ENCODE results near the gene EEA1. TPM values are rescaled to one million over a fixed set of nuclear protein-coding genes. Genes with fewer than 3 reads are reported as not detected.

Gene EEA1
- total RNA-seq, 4 donors from 2014 or later = 11.6 to 25.4 (median 21.7) TPM

DNA sequence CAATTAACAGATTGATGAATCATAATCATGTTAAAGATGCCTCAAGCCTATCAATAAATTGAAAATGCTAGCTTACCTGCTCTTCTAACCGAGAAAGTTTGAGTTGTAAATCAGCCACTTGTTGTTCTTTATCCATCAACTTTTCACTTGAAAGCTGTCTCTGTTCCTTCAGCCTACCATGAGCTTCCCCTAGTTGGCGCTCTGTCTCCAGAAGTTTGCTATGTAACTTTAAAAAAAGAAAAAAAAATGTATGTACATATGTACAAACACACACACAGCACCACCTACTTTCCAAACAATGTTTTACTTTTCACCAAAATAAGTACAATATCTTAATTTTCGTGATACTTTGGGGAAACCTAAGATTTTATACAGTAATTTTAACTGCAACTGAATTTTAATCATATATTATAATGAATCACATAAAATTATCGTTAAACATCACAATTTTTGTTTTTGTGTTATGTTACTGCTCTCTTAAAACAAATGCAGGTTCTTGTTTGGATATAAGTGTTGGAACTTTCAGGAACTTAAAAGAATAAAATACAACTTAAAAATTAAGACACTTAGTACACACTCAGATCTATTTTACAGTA is 101.2 kb downstream of the EEA1 start:
- Histone ChIP-seq H3K36me3 (peaks cover 0 to 28% (median 2%) of the 10 kb centered on the region in 4 donors), H3K9me3 (no peaks in the 10 kb centered on the region), H3K27ac (no peak overlapping the region), H3K4me3 (no peak overlapping the region), H3K4me1 (no peaks in the 10 kb centered on the region), H3K27me3 (no peaks in the 10 kb centered on the region)
- DNase-seq = peak; percentile 39
- intact Hi-C loops (cut with DNase I; ENCODE audit: low total_unique reads) = no loop called here
- 67 to 76% methylated on average over 4 of the region's 4 CpGs for WGBS, 2 donors (ENCODE audit: low coverage in 1 of 2)
- no peak for TF ChIP-seq EP300 (IDR thresholded peaks at IDR 0.05; ENCODE audit: low read depth)
- TF ChIP-seq, protein P1, sequence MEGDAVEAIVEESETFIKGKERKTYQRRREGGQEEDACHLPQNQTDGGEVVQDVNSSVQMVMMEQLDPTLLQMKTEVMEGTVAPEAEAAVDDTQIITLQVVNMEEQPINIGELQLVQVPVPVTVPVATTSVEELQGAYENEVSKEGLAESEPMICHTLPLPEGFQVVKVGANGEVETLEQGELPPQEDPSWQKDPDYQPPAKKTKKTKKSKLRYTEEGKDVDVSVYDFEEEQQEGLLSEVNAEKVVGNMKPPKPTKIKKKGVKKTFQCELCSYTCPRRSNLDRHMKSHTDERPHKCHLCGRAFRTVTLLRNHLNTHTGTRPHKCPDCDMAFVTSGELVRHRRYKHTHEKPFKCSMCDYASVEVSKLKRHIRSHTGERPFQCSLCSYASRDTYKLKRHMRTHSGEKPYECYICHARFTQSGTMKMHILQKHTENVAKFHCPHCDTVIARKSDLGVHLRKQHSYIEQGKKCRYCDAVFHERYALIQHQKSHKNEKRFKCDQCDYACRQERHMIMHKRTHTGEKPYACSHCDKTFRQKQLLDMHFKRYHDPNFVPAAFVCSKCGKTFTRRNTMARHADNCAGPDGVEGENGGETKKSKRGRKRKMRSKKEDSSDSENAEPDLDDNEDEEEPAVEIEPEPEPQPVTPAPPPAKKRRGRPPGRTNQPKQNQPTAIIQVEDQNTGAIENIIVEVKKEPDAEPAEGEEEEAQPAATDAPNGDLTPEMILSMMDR (IDR thresholded peaks at IDR 0.05) = peak; percentile 43 to 59 (median 58)
- in situ Hi-C loops (cut with MboI; ENCODE audit: low pct_ligation_motif_present in 1 of 4, low pct_unique_long_range_greater_than_20kb in 1 of 4, low sequenced_read_pairs in 3 of 4) = no loop called here

GRCh38 chr12:92821142-92821541 is 108.0 kb downstream of the EEA1 start:
- DNase-seq = no peak
- intact Hi-C loops (cut with DNase I; ENCODE audit: low total_unique reads) (no loop called here), in situ Hi-C loops (cut with MboI; ENCODE audit: low pct_ligation_motif_present in 1 of 4, low pct_unique_long_range_greater_than_20kb in 1 of 4, low sequenced_read_pairs in 3 of 4) (loop anchor here in 1 of 4 donors (25.0 kb wide), 1 partner anchor 591 kb away; no protein-coding TSS in a partner anchor)
- WGBS, 2 donors (ENCODE audit: low coverage in 1 of 2) = 89 to 92% methylated on average over 3 of the region's 3 CpGs
- Histone ChIP-seq H3K4me3 (no peak overlapping the region), H3K27ac (no peak overlapping the region), H3K4me1 (no peaks in the 10 kb centered on the region), H3K27me3 (no peaks in the 10 kb centered on the region), H3K9me3 (no peaks in the 10 kb centered on the region), H3K36me3 (peaks cover 0 to 37% (median 1%) of the 10 kb centered on the region in 4 donors)
- TF ChIP-seq, protein P1 (IDR thresholded peaks at IDR 0.05) = no peak

GRCh38 chr12:92814584-92814983 is 114.5 kb downstream of the EEA1 start:
- in situ Hi-C loops (cut with MboI; ENCODE audit: low pct_ligation_motif_present in 1 of 4, low pct_unique_long_range_greater_than_20kb in 1 of 4, low sequenced_read_pairs in 3 of 4) = loop anchor here in 1 of 4 donors (25.0 kb wide), 1 partner anchor 598 kb away; no protein-coding TSS in a partner anchor
- TF ChIP-seq POLR2A (IDR thresholded peaks at IDR 0.05) (no peak), POLR2AphosphoS5 (IDR thresholded peaks at IDR 0.05) (no peak)
- DNase-seq = no peak
- Histone ChIP-seq H3K9me3 (no peaks in the 10 kb centered on the region), H3K4me3 (no peak overlapping the region), H3K27ac (no peak overlapping the region), H3K36me3 (peaks cover 0 to 27% (median 5%) of the 10 kb centered on the region in 4 donors), H3K4me1 (no peaks in the 10 kb centered on the region), H3K27me3 (no peaks in the 10 kb centered on the region)
- 74% methylated on average over 2 of the region's 2 CpGs for WGBS, 2 donors (ENCODE audit: low coverage in 1 of 2)
- intact Hi-C loops (cut with DNase I; ENCODE audit: low total_unique reads) = no loop called here

GRCh38 chr12:92810370-92810769 is 118.7 kb downstream of the EEA1 start:
- intact Hi-C loops (cut with DNase I; ENCODE audit: low total_unique reads) = no loop called here
- WGBS, 2 donors (ENCODE audit: low coverage in 1 of 2) = 81 to 97% methylated on average over 4 of the region's 4 CpGs

More at GRCh38 chr12:92810370-92810769, 118.7 kb downstream of the EEA1 start:
- TF ChIP-seq POLR2AphosphoS5 (IDR thresholded peaks at IDR 0.05) (no peak), EP300 (IDR thresholded peaks at IDR 0.05; ENCODE audit: low read depth) (no peak), POLR2A (IDR thresholded peaks at IDR 0.05) (no peak)
- TF ChIP-seq, protein P1 (IDR thresholded peaks at IDR 0.05) = no peak
- Histone ChIP-seq H3K4me3 (no peak overlapping the region), H3K9me3 (no peaks in the 10 kb centered on the region), H3K27me3 (no peaks in the 10 kb centered on the region), H3K36me3 (peaks cover 0 to 30% (median 14%) of the 10 kb centered on the region in 4 donors), H3K27ac (no peak overlapping the region), H3K4me1 (no peaks in the 10 kb centered on the region)
- no peak for DNase-seq
- in situ Hi-C loops (cut with MboI; ENCODE audit: low pct_ligation_motif_present in 1 of 4, low pct_unique_long_range_greater_than_20kb in 1 of 4, low sequenced_read_pairs in 3 of 4) = loop anchor here in 1 of 4 donors (25.0 kb wide), 1 partner anchor 602 kb away; no protein-coding TSS in a partner anchor

Data from transverse colon (tissue), 4 donors.